Activated CD8-positive, alpha-beta memory T cell treated with anti-CD3 and anti-CD28 coated beads, Interleukin-2, amount 50 U/mL, for 1 hour (primary cell): Measurements from ENCODE around the gene CORO2A.

Experiments used
- DNase-seq: peaks from one replicate; pipeline ENCODE4 v3.0.0-alpha.2; 2020; ENCODE audit errors: extremely low read depth

CORO2A gene

DNA sequence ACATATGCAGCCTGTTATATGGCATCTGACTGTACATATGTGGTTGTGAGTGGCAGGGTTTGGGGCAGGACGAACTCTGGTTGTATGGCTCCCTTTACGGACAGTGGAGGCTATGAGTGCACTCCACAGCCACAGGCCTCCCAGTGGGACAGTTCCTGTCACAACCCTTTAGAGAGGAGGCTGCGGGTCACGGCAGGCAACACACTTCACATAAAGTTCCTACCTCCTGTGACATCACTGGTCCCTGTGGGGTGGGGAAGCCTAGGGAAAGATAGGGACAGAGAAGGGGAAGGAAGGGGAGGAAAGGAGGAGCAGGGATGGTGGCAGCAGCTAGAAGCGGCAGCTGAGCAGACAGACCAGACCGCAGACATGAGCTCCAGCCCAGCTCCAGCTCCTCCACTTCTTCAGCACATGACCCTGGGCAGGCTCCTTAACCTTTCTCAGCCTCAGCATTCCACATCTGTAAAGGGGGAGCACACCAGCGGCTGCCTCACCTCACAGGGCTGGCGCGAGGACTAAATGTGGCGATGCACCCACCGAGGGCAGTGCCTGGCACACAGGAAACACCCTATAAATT, 27.4 kb upstream of the CORO2A start:
- no peak for DNase-seq

DNA sequence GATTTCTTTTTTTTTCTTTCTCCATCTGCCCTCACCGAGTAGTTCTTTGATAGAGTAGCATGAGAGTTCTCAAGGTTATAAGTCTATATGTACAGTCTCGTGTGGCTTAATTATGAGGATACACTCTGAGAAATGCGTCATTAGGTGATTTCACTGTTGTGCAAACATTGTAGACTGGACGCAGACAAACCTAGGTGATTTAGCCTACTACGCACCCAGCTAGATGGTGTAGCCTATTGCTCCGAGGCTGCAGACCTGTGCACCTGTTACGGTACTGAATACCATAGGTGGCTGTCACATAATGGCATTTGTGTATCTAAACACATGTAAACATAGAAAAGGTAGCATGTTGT, 26.9 kb upstream of the CORO2A start:
- DNase-seq = no peak

DNA sequence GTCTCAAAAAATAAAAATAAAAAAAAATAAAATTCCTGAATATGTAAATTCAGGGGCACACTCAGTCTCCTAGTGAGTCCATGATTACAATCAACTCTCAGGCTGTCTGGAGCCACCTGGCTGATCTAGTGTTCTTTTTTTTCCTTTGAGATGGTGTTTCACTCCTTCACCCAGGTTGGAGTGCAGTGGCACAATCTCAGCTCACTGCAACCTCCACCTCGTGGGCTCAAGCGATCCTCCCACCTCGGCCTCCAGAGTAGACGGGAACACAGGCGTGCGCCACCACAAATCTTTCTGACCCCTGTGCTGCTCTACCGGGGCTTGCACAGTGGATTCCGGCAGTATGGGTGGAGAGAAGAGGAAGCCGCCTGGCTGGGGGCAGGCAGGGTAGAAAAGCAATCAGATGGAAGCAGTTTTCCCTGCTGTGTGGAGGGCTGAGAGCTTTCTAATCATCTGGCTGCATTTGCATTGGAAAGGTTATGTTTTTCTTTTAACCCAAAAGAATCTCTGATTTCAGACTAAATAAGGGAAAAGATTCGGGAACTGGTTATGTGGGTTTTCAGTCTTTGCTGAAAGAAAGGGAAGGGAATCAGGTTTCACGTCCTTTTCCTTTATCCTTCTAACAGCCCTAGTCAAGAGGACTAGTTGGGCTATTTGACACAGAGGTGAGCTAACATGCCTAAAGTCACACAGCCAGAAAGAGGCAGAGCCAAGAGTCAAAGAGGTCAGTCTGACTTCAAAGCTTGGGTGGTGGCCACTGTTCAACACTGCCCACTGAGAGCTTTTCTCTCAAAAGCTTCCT, 26.3 kb upstream of the CORO2A start:
- DNase-seq = no peak

DNA sequence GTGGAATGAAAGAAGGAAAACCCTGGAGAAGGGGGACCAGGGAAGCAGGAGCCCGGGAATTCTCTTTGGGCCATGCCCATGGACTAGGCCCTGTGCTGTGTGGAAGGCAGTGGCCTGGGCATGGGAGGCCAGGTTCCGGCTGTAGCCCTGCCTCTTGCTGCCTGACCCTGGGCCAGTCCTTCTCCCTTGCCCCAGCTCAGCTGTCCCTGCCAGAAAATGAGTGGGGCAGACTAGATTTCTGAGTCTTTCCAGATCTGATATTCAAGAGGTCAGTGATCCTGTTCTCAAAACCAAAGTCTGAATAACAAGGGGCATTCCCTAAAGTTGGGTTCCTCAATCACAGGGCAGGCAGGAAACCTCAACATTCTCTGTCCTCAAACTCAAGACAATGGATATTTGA, 24.8 kb upstream of the CORO2A start:
- DNase-seq = no peak

DNA sequence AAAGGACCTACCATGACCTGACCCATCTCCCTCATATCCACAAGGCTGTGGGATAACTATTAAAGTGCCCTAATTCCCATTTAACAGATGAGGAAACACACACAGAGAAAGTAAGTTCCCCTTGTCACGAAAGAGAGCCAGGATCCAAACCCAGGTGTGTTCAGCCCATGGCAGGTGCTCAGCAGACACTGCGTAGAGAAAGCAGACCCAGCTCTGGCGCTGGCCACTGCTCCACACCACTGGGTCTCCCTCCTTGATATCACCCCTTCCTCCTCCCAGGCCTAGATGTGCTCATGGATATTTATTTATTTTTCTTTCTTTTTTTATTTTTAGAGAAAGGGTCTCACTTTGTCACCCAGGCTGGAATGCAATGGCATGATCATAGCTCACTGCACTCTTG, 24.0 kb upstream of the CORO2A start:
- DNase-seq = no peak

DNA sequence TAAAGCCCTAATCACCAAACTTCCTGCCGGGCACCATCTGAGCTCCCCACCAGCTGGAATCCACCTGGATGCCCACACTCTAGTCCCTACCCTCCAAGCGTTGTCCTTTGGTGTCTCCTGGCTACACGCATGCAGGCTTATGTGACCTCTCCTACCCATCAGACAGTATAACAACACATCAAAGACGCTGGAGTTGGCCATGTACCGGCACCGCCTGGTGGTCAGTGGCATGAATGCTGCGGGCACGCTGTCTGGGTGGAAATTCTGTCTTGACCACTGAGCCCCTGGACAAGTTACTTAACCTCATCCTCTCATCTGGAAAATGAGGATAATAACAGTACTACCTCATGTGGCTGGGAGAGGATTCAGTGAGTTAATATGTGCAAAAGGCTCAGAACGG, 23.4 kb upstream of the CORO2A start:
- no peak for DNase-seq

DNA sequence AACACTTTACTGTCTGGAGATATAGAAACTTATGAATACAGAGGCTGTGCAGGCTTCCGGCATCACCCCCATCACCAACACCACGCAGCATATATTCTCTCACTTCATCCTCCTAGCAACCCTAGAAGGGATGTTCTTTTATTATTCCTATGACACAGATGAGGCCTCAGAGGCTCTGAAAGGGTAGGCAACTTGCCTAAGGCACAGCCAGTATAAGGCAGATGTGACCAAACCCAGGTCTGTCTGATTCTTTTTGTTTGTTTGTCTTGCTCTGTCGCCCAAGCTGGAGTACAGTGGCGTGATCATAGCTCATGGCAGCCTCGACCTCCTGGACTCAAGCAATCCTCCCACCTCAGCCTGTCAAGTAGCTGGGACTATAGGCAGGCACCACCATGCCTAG, 22.8 kb upstream of the CORO2A start:
- no peak for DNase-seq

DNA sequence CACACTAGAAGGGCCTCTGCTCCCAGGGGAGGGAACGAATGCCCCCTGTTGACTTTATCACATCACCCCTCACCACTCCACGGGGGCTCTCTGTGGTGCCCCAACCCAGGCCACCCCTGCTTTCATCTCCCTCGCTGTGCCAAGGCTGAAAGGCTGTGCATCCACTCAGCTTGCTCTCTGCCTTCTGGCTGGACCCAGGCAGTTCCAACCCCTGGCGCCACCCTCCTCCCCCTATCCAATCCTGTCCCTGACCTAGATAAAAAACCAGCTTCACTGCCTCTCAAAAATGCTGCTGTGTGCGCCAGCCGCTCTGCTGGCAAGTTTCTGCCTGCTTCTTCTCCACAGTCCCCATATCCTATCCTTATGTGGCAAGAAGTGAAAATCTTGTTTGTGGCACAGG, 22.4 kb upstream of the CORO2A start:
- no peak for DNase-seq

DNA sequence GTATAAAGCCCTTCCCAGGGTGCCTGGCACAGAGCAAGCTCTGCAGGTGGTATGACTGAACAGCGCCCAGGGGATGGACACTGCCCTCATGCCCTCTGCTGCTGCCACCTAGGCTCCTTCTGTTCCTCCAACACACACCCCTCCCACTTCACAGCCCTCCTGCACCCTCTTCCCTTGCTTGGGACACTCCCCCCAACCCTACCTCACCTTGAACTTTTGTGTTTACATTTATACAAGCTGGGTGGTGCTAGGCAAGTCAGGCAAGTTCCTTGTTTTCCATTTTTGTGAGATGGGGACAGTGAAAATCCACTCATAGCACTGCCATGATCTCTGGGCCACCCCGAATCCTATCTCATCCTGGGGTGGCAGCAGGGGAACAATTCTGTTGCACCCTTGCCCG, 18.8 kb upstream of the CORO2A start:
- no peak for DNase-seq

DNA sequence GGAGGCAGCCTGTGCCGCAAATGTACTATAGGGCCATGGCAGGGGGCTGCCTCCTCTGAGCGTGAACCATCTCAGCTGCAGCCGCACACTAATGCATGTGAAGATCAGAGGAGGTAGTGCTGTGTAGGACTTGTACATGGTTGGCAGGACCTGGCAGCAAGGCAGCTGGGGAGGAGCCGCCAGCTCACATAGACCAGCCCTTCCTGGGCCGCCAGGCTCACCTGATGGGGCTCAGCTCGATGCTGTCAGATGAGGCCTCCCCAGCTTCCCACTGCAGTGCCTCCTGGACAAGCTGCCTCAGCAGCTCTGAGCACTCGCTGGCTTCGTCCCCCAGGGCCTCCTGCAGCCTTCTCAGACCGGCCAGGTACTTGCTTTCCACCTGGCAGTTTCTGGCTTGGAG, 18.0 kb upstream of the CORO2A start:
- no peak for DNase-seq

DNA sequence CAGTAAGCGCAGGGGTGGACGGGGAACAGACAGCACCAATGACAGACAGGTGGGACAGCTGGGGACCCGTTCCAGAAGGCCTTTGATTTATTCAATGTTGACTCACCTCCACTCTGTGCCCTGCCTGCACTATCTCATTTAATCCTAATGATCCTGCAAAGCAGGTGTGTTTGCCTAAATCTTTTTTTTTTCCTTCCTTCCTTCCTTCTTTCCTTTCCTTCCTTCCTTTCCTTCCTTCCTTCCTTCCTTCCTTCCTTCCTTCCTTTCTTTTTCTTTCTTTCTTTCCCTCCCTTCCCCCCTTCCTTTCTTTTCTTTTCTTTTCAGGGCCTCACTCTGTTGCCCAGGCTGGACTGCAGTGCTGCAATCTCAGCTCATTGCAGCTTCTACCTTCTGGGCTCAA, 17.1 kb upstream of the CORO2A start:
- DNase-seq = no peak

DNA sequence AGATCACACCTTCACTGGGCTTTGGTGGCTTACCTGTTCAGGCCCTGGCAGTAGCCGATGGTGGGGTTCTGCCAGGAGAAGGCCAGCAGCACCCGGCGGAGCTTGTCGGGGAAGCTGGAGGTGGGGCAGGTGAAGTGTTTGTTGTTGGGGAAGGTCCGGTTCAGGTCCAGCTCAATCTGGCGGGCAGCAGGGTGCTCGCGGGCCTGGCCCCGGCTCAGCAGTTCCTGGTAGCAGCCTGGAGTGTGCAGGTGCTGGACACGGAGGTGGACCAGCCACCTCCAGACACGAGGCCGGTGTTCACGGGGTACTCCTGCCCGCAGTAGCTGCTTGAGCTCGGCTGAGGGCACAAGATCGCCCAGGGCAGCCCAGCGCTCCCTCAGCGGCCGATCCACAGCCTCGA, 16.2 kb upstream of the CORO2A start:
- DNase-seq = no peak

DNA sequence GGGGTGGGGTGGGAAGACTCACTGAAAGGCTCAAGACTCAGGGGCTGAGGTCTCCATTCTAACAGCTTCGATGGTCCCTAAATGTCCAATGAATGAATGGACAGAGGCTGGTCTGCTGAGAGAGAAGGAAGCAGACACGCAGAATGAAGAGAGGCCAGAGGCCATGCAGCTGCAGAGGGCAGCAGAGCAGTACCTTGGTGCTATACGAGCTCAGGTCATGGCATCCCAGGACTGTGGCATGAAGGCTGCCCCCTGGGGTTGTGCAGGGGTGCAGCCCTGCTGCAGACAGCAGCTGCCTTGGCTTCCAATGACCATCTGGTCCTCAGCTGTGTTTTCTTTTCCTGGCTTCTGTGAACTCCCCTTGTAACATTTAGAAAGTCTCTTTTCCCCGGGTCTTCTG, 15.2 kb upstream of the CORO2A start:
- no peak for DNase-seq

DNA sequence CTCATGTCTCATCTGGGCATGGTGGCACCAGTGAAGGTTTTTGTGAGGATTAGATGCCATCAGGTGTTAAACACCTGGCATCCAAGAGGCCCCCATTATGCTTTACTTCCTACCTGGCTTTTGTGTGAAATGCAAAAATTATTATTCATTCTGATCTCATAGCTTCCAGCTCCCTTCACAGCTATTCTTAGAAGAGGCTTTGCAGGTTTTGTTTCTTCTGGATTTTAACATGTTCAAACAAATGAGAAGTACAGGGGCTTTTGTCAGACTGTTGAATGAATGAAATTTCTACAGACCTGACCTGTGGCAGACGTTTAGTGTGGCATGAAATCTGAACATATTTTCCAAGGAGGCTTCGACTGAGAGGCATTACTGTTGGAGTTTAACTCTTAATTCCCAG, 14.3 kb upstream of the CORO2A start:
- no peak for DNase-seq

DNA sequence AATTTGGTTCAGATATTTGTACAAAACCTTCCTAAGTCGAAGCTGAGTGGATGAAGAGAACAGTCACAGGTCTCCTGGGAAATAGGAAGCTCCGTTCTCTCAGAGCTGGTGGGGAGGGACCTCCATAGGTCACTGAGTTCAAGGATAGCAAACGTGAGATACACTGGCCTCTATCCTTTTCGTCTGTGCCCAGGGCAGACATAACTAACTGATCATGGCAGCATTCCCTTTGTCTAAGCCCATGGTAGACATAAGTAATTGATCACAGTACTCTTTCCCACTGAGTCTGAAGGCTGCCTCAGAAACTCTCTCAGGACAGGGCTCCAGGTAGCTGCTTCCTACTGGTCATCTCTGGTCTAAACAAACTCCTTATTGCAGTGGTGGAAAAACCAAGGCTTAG, 12.3 kb upstream of the CORO2A start:
- no peak for DNase-seq

DNA sequence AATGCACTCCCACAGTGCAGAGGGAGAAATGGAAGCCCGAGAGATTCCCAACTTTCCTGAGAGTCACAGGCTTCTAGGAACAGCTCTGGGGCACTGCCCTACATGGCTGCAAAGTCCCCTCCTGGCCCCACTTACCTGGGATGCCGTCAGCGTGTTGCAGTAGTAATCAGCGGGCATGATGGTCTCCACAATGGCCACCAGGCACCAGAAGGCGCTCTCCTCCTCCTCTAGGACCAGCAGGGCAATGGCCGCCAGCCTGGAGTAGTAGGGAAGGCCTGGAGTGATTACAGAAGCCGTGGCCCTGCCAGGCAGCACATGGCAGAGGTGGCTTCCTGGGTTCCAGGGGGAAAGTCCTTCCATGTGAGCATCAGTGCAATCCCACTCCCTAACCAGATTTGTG, 10.7 kb upstream of the CORO2A start:
- DNase-seq = no peak

DNA sequence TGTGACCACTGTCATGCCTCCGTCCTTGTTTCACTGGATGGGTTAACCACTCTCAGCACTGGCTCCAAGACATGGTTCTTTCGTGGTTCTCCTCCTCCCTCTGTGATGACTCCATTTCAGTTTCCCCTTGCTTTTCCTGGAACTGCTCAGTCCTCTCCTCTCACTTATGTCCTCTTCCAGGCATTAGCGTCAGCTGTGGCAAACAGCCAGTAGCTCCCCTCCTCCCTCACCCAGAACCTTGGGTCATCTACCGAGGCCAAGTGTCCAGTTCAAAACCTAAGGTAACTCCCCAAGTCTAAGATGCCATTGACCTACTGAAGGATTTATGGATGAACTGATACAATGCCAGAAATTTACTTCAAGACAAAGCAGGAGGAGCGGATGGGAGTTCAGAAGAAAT, 9.8 kb upstream of the CORO2A start:
- DNase-seq = no peak

DNA sequence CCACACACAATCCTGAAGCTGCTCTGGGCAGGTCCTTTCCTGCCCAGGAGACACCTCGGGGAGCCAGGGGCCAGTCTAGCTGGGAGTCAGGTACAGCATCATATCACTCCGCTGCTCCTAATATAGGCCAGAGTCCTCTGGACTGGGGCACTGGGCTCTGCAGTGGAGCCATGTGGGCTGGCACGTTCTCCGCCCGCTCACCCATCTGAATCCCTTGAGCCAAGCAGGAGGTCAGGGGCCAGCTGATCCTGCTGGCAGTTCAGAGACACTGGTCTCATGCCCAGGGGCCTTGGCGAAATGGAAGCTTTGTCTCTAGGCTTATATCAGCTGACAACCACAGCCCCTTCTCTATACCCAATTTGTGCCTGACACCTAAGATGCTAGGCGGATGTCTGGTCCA, 9.3 kb upstream of the CORO2A start:
- DNase-seq = no peak

DNA sequence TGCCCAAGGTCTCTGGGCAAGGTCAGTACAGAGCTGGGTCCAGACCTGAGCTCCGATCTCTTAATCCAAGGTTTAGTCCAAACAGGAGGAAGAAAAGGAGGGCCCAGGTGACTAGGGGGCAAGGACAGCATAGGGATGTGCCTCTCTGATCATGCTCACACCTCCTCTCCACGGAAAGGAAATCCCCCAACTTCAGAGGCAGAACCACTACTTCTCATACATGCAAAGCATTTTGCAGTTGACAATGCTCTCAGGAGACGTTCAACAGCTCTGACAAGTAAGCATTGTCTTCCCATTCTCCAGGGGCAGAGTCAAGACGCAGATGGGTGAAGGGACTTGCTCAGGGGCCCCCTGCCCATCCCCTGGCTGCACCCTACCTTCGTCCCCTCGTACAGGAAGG, 8.7 kb upstream of the CORO2A start:
- no peak for DNase-seq

DNA sequence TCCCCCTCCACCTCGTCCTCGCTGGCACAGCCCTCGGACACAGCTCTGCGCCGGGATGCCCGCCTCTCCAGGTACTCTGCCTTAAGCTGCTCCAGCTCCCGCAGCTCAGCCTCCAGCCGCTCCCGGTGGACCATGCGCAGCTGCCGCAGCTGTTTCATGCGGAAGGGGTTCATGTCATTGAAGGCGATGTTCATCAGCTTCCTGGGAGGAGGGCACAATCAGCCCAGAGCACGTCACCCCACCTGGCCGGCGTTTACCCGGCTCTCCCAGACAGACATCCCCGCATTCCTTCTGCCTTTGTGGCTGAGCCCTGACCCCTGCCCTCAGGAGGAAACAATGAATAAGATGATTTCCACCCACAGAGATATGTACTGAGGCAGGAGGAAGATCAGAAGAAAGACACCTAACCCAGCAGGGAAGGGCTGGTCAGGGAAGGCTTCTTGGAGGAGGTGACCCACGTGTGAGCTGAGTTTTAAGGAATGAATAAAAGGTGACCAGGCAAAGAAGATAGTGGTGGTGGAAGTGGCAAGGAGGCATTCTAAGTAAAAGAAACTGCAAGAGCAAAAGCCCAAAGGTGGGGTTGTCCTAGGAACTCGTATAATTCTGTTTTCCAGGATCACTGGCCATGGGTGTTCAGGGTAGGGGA, 7.1 kb upstream of the CORO2A start:
- DNase-seq = no peak

DNA sequence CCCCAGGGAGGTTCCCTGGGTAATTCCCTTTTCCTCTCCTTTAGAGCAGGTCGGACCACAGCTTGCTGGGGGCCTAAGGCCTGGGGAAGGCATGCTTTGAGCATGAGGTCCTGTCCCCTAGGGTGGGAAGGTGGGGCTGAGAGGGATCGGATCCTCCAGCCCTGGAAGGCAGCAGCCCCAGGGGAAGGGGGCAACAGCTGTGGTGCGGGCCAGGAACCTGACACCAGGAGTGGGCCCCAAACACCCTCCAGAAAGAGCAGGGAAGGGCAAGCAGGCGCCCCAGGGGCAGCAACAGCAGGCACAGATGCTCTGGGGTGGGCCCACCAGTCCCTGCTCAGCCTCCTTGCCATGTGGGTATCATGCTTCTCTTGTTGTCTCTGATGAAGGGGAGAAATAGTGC, 3.2 kb upstream of the CORO2A start:
- DNase-seq = no peak

DNA sequence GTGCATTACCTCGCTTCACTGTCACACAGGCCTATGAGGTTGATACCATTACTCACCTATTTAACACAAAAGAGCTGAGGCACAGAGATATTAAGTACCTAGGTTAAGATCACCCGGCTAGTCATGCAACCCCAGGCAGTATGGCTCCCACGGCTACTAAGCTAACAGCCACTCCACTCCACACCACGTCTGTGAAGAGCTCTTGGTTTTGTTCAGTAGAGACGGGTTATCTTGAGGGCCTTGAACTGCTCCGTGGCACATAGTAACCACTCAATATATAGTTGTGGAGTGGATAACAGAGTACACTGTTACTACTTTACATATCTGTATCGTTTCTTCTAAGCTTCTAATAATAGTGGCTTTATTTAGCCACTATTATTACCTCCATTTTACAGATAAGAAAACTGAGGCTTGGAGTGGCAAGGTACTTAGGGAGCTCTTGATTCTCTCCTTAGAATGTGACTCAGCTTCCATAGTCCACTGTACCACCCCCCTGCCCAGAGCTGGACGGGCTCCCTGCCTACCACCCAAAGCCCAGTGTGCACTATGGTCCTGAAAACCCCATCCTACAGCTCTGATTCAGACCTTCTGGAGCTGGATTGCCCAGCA, 1.0 kb upstream of the CORO2A start:
- DNase-seq = no peak
